Activated CD4-positive, CD25-positive, alpha-beta regulatory T cell treated with anti-CD3 and anti-CD28 coated beads, Interleukin-2, amount 50 U/mL, for 72 hours (primary cell): ENCODE measurements around the gene GLT6D1.

Experiments
- DNase-seq: peaks from one replicate; pipeline ENCODE4 v3.0.0; 2021

Gene GLT6D1

GRCh38 chr9:135607401-135608293, 31.7 kb downstream of the GLT6D1 start:
- DNase-seq, result no peak

- no peak for DNase-seq
Measured at GRCh38 chr9:135606885-135607259, 32.5 kb downstream of the GLT6D1 start.

GRCh38 chr9:135605238-135605781, 34.0 kb downstream of the GLT6D1 start:
- DNase-seq, result no peak

GRCh38 chr9:135604437-135605237, 34.7 kb downstream of the GLT6D1 start:
- no peak for DNase-seq

- DNase-seq, result peak; percentile 66
Measured at GRCh38 chr9:135602789-135603481, 36.4 kb downstream of the GLT6D1 start.

GRCh38 chr9:135601988-135602387, 37.4 kb downstream of the GLT6D1 start:
- no peak for DNase-seq

GRCh38 chr9:135600296-135600817, 39.0 kb downstream of the GLT6D1 start:
- no peak for DNase-seq

GRCh38 chr9:135596211-135596610, 43.1 kb downstream of the GLT6D1 start:
- DNase-seq, result no peak

- no peak for DNase-seq
Measured at GRCh38 chr9:135592625-135593024, 46.7 kb downstream of the GLT6D1 start.

- DNase-seq, result no peak
Measured at GRCh38 chr9:135592331-135592590, 47.1 kb downstream of the GLT6D1 start.

- DNase-seq, result peak; percentile 21
Measured at GRCh38 chr9:135591506-135592330, 47.6 kb downstream of the GLT6D1 start.

- peak; percentile 25 for DNase-seq
Measured at GRCh38 chr9:135590486-135591079, 48.8 kb downstream of the GLT6D1 start.

- DNase-seq, result peak; percentile 23
Measured at GRCh38 chr9:135589596-135590485, 49.5 kb downstream of the GLT6D1 start.

- DNase-seq, result peak; percentile 25
Measured at GRCh38 chr9:135588886-135589595, 50.3 kb downstream of the GLT6D1 start.

- DNase-seq, result peak; percentile 14
Measured at GRCh38 chr9:135588371-135588770, 51.0 kb downstream of the GLT6D1 start.

GRCh38 chr9:135587658-135588057, 51.7 kb downstream of the GLT6D1 start:
- no peak for DNase-seq

GRCh38 chr9:135586601-135587109, 52.7 kb downstream of the GLT6D1 start:
- DNase-seq, result peak; percentile 27

GRCh38 chr9:135584934-135585333, 54.4 kb downstream of the GLT6D1 start:
- DNase-seq, result no peak

GRCh38 chr9:135584371-135584770, 55.0 kb downstream of the GLT6D1 start:
- DNase-seq, result no peak

GRCh38 chr9:135583688-135584011, 55.7 kb downstream of the GLT6D1 start:
- peak; percentile 19 for DNase-seq
